Right lobe of liver (tissue), 4 donors: ENCODE measurements around the gene TST.

Experiments
- CTCF ChIP-seq, 4 donors: fragments of 200-600 bp in 3 of 4; fragments of 450-650 bp in 1 of 4; IDR thresholded peaks; one replicate each; pipeline versions ENCODE4 v1.5.1 to v1.8.0; 2016 to 2022; ENCODE audit warnings: antibody characterized with exemption in 4 of 4, mild to moderate bottlenecking in 2 of 4
- POLR2A ChIP-seq: fragments of 450-650 bp; IDR thresholded peaks from one replicate; pipeline ENCODE4 v1.6.1; 2017; ENCODE audit warnings: antibody characterized with exemption, mild to moderate bottlenecking
- donor health status: DM: no; HTN: no; CAD: no.
- donor health status: DM: no; HTN: no; CAD: no.
- donor health status: DM: no; HTN: yes; CAD: no.

GRCh38 chr22:36998620-36999351 is 20.5 kb downstream of the TST start:
- no peak for TF ChIP-seq CTCF (IDR thresholded peaks at IDR 0.05)
- TF ChIP-seq POLR2A: no peak
